H9 (cell line): Measurements from ENCODE around the gene GSTO2. TPM values are rescaled to one million over a fixed set of nuclear protein-coding genes. Genes with fewer than 3 reads are reported as not detected.

ENCODE experiments used
- DNase-seq: peaks from one replicate; pipeline ENCODE4 v3.0.0-alpha.2; 2017
- H2AFZ ChIP-seq: one replicate; pipeline ENCODE4 v1.6.1; 2013; ENCODE audit warnings: mild to moderate bottlenecking, low read length, control low read depth, moderate library complexity
- H2AK5ac ChIP-seq: 2 replicates; pipeline ENCODE4 v1.6.1; 2013; ENCODE audit warnings: low read length, control low read depth, mixed read lengths; ENCODE audit not compliant: insufficient read length
- H2BK120ac ChIP-seq: one replicate; pipeline ENCODE4 v1.6.1; 2013; ENCODE audit warnings: low read depth, mild to moderate bottlenecking, low read length, control low read depth, inconsistent platforms; ENCODE audit not compliant: poor library complexity, severe bottlenecking
- H2BK12ac ChIP-seq: 2 replicates; pipeline ENCODE4 v1.6.1; 2013; ENCODE audit warnings: low read length, control low read depth, mixed read lengths, low read depth; ENCODE audit not compliant: insufficient read length
- H2BK15ac ChIP-seq: 2 replicates; pipeline ENCODE4 v1.6.1; 2013; ENCODE audit warnings: low read depth, low read length, control low read depth
- H2BK20ac ChIP-seq: one replicate; pipeline ENCODE4 v1.6.1; 2013; ENCODE audit warnings: low read depth, mild to moderate bottlenecking, low read length, control low read depth, inconsistent platforms; ENCODE audit not compliant: poor library complexity, severe bottlenecking
- H2BK5ac ChIP-seq: 2 replicates; pipeline ENCODE4 v1.6.1; 2013; ENCODE audit warnings: low read length, control low read depth, mixed read lengths; ENCODE audit not compliant: insufficient read length
- H3K14ac ChIP-seq: 2 replicates; pipeline ENCODE4 v1.6.1; 2013; ENCODE audit warnings: low read length, control low read depth; ENCODE audit not compliant: insufficient read depth
- H3K18ac ChIP-seq: 2 replicates; pipeline ENCODE4 v1.6.1; 2013; ENCODE audit warnings: low read depth, mild to moderate bottlenecking, mixed read lengths, low read length, control low read depth; ENCODE audit not compliant: insufficient read length
- H3K23ac ChIP-seq: 2 replicates; pipeline ENCODE4 v1.6.1; 2013; ENCODE audit warnings: low read length, control low read depth, mixed read lengths, low read depth; ENCODE audit not compliant: insufficient read length
- H3K23me2 ChIP-seq: 2 replicates; pipeline ENCODE4 v1.6.1; 2013; ENCODE audit warnings: low read depth, mild to moderate bottlenecking, mixed read lengths, low read length, control low read depth; ENCODE audit not compliant: insufficient read length, poor library complexity, severe bottlenecking
- H3K27ac ChIP-seq: 2 replicates; pipeline ENCODE4 v1.5.1; 2013; ENCODE audit warnings: low read length, control low read depth, mixed read lengths, low read depth; ENCODE audit not compliant: insufficient read length
- H3K27me3 ChIP-seq: 2 replicates; pipeline ENCODE4 v1.6.1; 2013; ENCODE audit warnings: low read length, control low read depth, inconsistent platforms; ENCODE audit not compliant: insufficient read depth
- H3K4ac ChIP-seq: 2 replicates; pipeline ENCODE4 v1.6.1; 2013; ENCODE audit warnings: low read depth, mild to moderate bottlenecking, control low read depth, inconsistent platforms, low read length, moderate library complexity
- H3K4me1 ChIP-seq: 2 replicates; pipeline ENCODE4 v1.6.1; 2013; ENCODE audit warnings: low read length, control low read depth, inconsistent platforms; ENCODE audit not compliant: insufficient read depth
- H3K4me2 ChIP-seq: 2 replicates; pipeline ENCODE4 v1.6.1; 2013; ENCODE audit warnings: low read length, control low read depth, mixed read lengths; ENCODE audit not compliant: insufficient read length, insufficient read depth
- H3K56ac ChIP-seq: 2 replicates; pipeline ENCODE4 v1.6.1; 2013; ENCODE audit warnings: low read depth, mild to moderate bottlenecking, mixed read lengths, low read length, control low read depth; ENCODE audit not compliant: insufficient read length
- H3K79me1 ChIP-seq: 2 replicates; pipeline ENCODE4 v1.6.1; 2013; ENCODE audit warnings: low read depth, mild to moderate bottlenecking, moderate library complexity, low read length, control low read depth, inconsistent platforms; ENCODE audit not compliant: insufficient read depth, poor library complexity, severe bottlenecking
- H3K79me2 ChIP-seq: 2 replicates; pipeline ENCODE4 v1.6.1; 2013; ENCODE audit warnings: low read length, control low read depth, inconsistent platforms; ENCODE audit not compliant: insufficient read depth
- H3K9ac ChIP-seq: 2 replicates; pipeline ENCODE4 v1.6.1; 2013; ENCODE audit warnings: low read length, control low read depth, mixed read lengths; ENCODE audit not compliant: insufficient read length; ENCODE audit errors: extremely low read depth
- H3K9me3 ChIP-seq: one replicate; pipeline ENCODE4 v1.6.1; 2013; ENCODE audit warnings: low read depth, low read length, inconsistent platforms; ENCODE audit not compliant: control insufficient read depth
- H3T11ph ChIP-seq: one replicate; pipeline ENCODE4 v1.6.1; 2013; ENCODE audit warnings: mild to moderate bottlenecking, low read length, control low read depth, inconsistent platforms
- H4K20me1 ChIP-seq: one replicate; pipeline ENCODE4 v1.6.1; 2013; ENCODE audit not compliant: control insufficient read depth, insufficient read length, insufficient read depth
- H4K5ac ChIP-seq: 2 replicates; pipeline ENCODE4 v1.6.1; 2013; ENCODE audit warnings: low read depth, mild to moderate bottlenecking, mixed read lengths, low read length, control low read depth; ENCODE audit not compliant: insufficient read length
- H4K8ac ChIP-seq: replicated peaks from 2 replicates; pipeline ENCODE4 v1.6.1; 2013; ENCODE audit warnings: low read length, control low read depth, mixed read lengths, low read depth; ENCODE audit not compliant: insufficient read length
- H4K91ac ChIP-seq: 2 replicates; pipeline ENCODE4 v1.6.1; 2013; ENCODE audit warnings: low read depth, mild to moderate bottlenecking, moderate library complexity, mixed read lengths, low read length, control low read depth; ENCODE audit not compliant: insufficient read length
- H3K27ac Mint-ChIP-seq, 3 experiments: 2 replicates in 2 of 3; 3 replicates in 1 of 3; pipeline ENCODE4 v1.8.0; 2020 to 2021; ENCODE audit warnings: mixed read lengths in 3 of 3, mild to moderate bottlenecking in 1 of 3, moderate library complexity in 1 of 3
- H3K27me3 Mint-ChIP-seq: 2 replicates; pipeline ENCODE4 v1.8.0; 2021; ENCODE audit warnings: low read depth, mild to moderate bottlenecking, moderate library complexity, mixed read lengths
- H3K36me3 Mint-ChIP-seq, 3 experiments: 2 replicates in 2 of 3; 3 replicates in 1 of 3; pipeline ENCODE4 v1.8.0; 2020 to 2021; ENCODE audit warnings: low read depth in 3 of 3, mixed read lengths in 3 of 3; ENCODE audit not compliant: insufficient read depth in 1 of 3
- H3K4me1 Mint-ChIP-seq, 2 experiments: 2 replicates each; pipeline ENCODE4 v1.8.0; 2020; ENCODE audit warnings: mixed read lengths in 2 of 2
- H3K4me3 Mint-ChIP-seq, 2 experiments: 2 replicates in 1 of 2; 3 replicates in 1 of 2; pipeline ENCODE4 v1.8.0; 2020 to 2021; ENCODE audit warnings: mild to moderate bottlenecking in 2 of 2, mixed read lengths in 2 of 2, moderate library complexity in 1 of 2
- H3K9me3 Mint-ChIP-seq, 2 experiments: 2 replicates in 1 of 2; 3 replicates in 1 of 2; pipeline ENCODE4 v1.8.0; 2020; ENCODE audit warnings: mild to moderate bottlenecking in 2 of 2, mixed read lengths in 2 of 2, moderate library complexity in 1 of 2
- CTCF ChIP-seq: fragments of 200-600 bp; sonication (generic); conservative IDR thresholded peaks from 3 replicates; pipeline ENCODE4 v1.8.0; 2021; ENCODE audit warnings: antibody characterized with exemption, mild to moderate bottlenecking
- WGBS: extraction: QIAGEN DNeasy Blood & Tissue Kit; methylation state at CpG from one replicate; pipeline ENCODE4 v1.1.7; 2013; ENCODE audit warnings: missing lambda C conversion rate, low lambda C conversion rate, mixed read lengths; ENCODE audit not compliant: insufficient read length; ENCODE audit errors: extremely low coverage; 5-methylcytosine and 5-hydroxymethylcytosine counted together
- total RNA-seq: library from RNA; stranded (reverse); gene quantifications from 2 replicates; pipeline ENCODE4 v1.2.1, GENCODE V29; 2021

Gene GSTO2
- total RNA-seq, 1 experiment from 2014 or later: 14.5 TPM

- peaks cover 27% of the 10 kb centered on the region in 2 experiments for H3K9me3 Mint-ChIP-seq
- TF ChIP-seq CTCF: no peak
- peaks cover 18 to 24% (median 18%) of the 10 kb centered on the region in 3 experiments for H3K36me3 Mint-ChIP-seq
- H2BK5ac ChIP-seq: no peak overlapping the region
- H3K4me1 ChIP-seq: no peaks in the 10 kb centered on the region
- no peaks in the 10 kb centered on the region for H3K23me2 ChIP-seq
- H3K27ac Mint-ChIP-seq: peak overlapping the region in 2 of 3 experiments; percentile 28 to 44; a peak in 3 of 7 replicates
- H4K20me1 ChIP-seq: no peaks in the 10 kb centered on the region
- H4K91ac ChIP-seq: no peak overlapping the region
- no peak overlapping the region for H3K4me3 Mint-ChIP-seq
- no peak overlapping the region for H4K5ac ChIP-seq
- no CpG with 5 or more reads among the region's 7 CpGs for WGBS
- no peak overlapping the region for H3K4ac ChIP-seq
- no peak overlapping the region; the same call in 1 of the 2 replicates for H3K14ac ChIP-seq
- H3K23ac ChIP-seq: no peak overlapping the region
- H2BK12ac ChIP-seq: no peak overlapping the region
- H2AK5ac ChIP-seq: no peak overlapping the region
- H3K4me1 Mint-ChIP-seq: peaks cover 15 to 16% of the 10 kb centered on the region in 2 experiments
- H3K27me3 ChIP-seq: no peaks in the 10 kb centered on the region
- H3K79me1 ChIP-seq: no peaks in the 10 kb centered on the region
- no peak overlapping the region for H3K4me2 ChIP-seq
- H2BK20ac ChIP-seq: no peak overlapping the region
- no peak overlapping the region for H2AFZ ChIP-seq
- H3T11ph ChIP-seq: no peak overlapping the region
- no peaks in the 10 kb centered on the region for H3K79me2 ChIP-seq
- no peak overlapping the region for H3K27ac ChIP-seq
- peaks cover 5% of the 10 kb centered on the region for H3K9me3 ChIP-seq
- no peaks in the 10 kb centered on the region; the same call in none of the 2 replicates for H3K27me3 Mint-ChIP-seq
- H3K9ac ChIP-seq: no peak overlapping the region
- no peak overlapping the region for H2BK120ac ChIP-seq
- no peak overlapping the region for H2BK15ac ChIP-seq
- DNase-seq: no peak
- H3K18ac ChIP-seq: no peak overlapping the region
- H3K56ac ChIP-seq: no peak overlapping the region
- H4K8ac ChIP-seq: no peak overlapping the region
Measured at GRCh38 chr10:104300736-104301292, 31.8 kb downstream of the GSTO2 start.
